ENCODE data around the gene MKRN2OS.

Gene MKRN2OS

GRCh38 chr3:12591456-12591855 lies 46.2 kb upstream of the MKRN2OS start:
- Histone ChIP-seq H3K4me1 (ENCODE audit: insufficient read depth, low read length, poor library complexity, severe bottlenecking) (no peaks in the 10 kb centered on the region), H3K79me2 (ENCODE audit: insufficient read depth, low read length) (no peaks in the 10 kb centered on the region), H3K36me3 (ENCODE audit: insufficient read depth, low read length) (peaks cover 90% of the 10 kb centered on the region; the same call in 1 of the 2 replicates), H3K27me3 (ENCODE audit: insufficient read depth, low read length, poor library complexity, severe bottlenecking) (no peaks in the 10 kb centered on the region), H3K9ac (ENCODE audit: low read depth, low read length, poor library complexity, severe bottlenecking) (no peak overlapping the region), H3K9me3 (ENCODE audit: insufficient read depth, low read depth, low read length) (no peaks in the 10 kb centered on the region), H2AFZ (ENCODE audit: low read length) (no peak overlapping the region), H3F3A (ENCODE audit: low read depth) (no peaks in the 10 kb centered on the region), H4K20me1 (ENCODE audit: insufficient read depth, low read length, poor library complexity, severe bottlenecking) (no peaks in the 10 kb centered on the region), H3K9me2 (replicated peaks; ENCODE audit: low read depth, low read length) (no peaks in the 10 kb centered on the region), H3K4me2 (ENCODE audit: low read depth, low read length, poor library complexity, severe bottlenecking) (no peak overlapping the region), H3K4me3 (ENCODE audit: low read length, poor library complexity, severe bottlenecking) (no peak overlapping the region)
- TF ChIP-seq EZH2phosphoT487 (IDR thresholded peaks at IDR 0.05; ENCODE audit: borderline replicate concordance) (no peak), CTCF (conservative IDR thresholded peaks at IDR 0.05; ENCODE audit: low read length) (no peak)

DNA sequence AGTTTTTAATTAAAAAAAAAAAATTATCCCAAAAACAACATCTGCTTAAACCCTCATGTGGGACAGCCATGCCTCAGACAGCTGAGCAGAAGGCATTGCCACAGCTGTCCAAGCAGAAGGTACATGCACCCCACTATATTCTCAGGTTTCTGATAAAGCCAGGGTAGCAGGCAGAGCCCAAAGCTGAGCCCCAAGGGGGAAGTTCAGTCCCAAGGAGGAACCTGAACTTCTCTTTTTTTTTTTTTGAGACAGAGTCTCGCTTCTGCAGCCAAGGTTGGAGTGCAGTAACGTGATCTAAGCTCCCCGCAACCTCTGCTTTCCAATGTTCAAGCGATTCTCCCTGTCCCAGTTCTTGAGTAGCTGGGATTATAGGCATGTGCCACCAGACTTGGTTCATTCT lies 44.8 kb upstream of the MKRN2OS start:
- no peaks in the 10 kb centered on the region for H3K9me2 ChIP-seq (replicated peaks; ENCODE audit: low read depth, low read length)
- H3K36me3 ChIP-seq (ENCODE audit: insufficient read depth, low read length): peaks cover 90% of the 10 kb centered on the region; the same call in 1 of the 2 replicates
- no peak overlapping the region for H3K9ac ChIP-seq (ENCODE audit: low read depth, low read length, poor library complexity, severe bottlenecking)
- no peaks in the 10 kb centered on the region for H3F3A ChIP-seq (ENCODE audit: low read depth)
- no peaks in the 10 kb centered on the region for H3K27me3 ChIP-seq (ENCODE audit: insufficient read depth, low read length, poor library complexity, severe bottlenecking)
- no peak overlapping the region for H3K4me3 ChIP-seq (ENCODE audit: low read length, poor library complexity, severe bottlenecking)
- H3K79me2 ChIP-seq (ENCODE audit: insufficient read depth, low read length): no peaks in the 10 kb centered on the region
- H2AFZ ChIP-seq (ENCODE audit: low read length): no peak overlapping the region
- H3K4me1 ChIP-seq (ENCODE audit: insufficient read depth, low read length, poor library complexity, severe bottlenecking): no peaks in the 10 kb centered on the region
- no peaks in the 10 kb centered on the region for H4K20me1 ChIP-seq (ENCODE audit: insufficient read depth, low read length, poor library complexity, severe bottlenecking)
- H3K9me3 ChIP-seq (ENCODE audit: insufficient read depth, low read depth, low read length): no peaks in the 10 kb centered on the region
- no peak overlapping the region for H3K4me2 ChIP-seq (ENCODE audit: low read depth, low read length, poor library complexity, severe bottlenecking)
- TF ChIP-seq CTCF (conservative IDR thresholded peaks at IDR 0.05; ENCODE audit: low read length): no peak
- TF ChIP-seq EZH2phosphoT487 (IDR thresholded peaks at IDR 0.05; ENCODE audit: borderline replicate concordance): no peak

- Histone ChIP-seq H3K27me3 (ENCODE audit: insufficient read depth, low read length, poor library complexity, severe bottlenecking) (no peaks in the 10 kb centered on the region), H3K36me3 (ENCODE audit: insufficient read depth, low read length) (peaks cover 90% of the 10 kb centered on the region; the same call in 1 of the 2 replicates), H3K9me2 (replicated peaks; ENCODE audit: low read depth, low read length) (no peaks in the 10 kb centered on the region), H3K4me1 (ENCODE audit: insufficient read depth, low read length, poor library complexity, severe bottlenecking) (no peaks in the 10 kb centered on the region), H3K9me3 (ENCODE audit: insufficient read depth, low read depth, low read length) (no peaks in the 10 kb centered on the region), H3K9ac (ENCODE audit: low read depth, low read length, poor library complexity, severe bottlenecking) (no peak overlapping the region), H3K79me2 (ENCODE audit: insufficient read depth, low read length) (no peaks in the 10 kb centered on the region), H3K4me2 (ENCODE audit: low read depth, low read length, poor library complexity, severe bottlenecking) (no peak overlapping the region), H3K4me3 (ENCODE audit: low read length, poor library complexity, severe bottlenecking) (no peak overlapping the region), H2AFZ (ENCODE audit: low read length) (no peak overlapping the region), H3F3A (ENCODE audit: low read depth) (no peaks in the 10 kb centered on the region), H4K20me1 (ENCODE audit: insufficient read depth, low read length, poor library complexity, severe bottlenecking) (no peaks in the 10 kb centered on the region)
- TF ChIP-seq EZH2phosphoT487 (IDR thresholded peaks at IDR 0.05; ENCODE audit: borderline replicate concordance) (no peak), CTCF (conservative IDR thresholded peaks at IDR 0.05; ENCODE audit: low read length) (no peak)
These were observed 43.0 kb upstream of the MKRN2OS start for GRCh38 chr3:12588039-12589009.
